H7 (cell line): Measurements from ENCODE around the gene CLDN9. TPM values are rescaled to one million over a fixed set of nuclear protein-coding genes. Genes with fewer than 3 reads are reported as not detected.
A peak's percentile ranks its signal among the peaks of the same experiment; 100 is the strongest.

Source experiments
- DNase-seq: peaks from one replicate; pipeline ENCODE4 v3.0.0; 2012
- H3K27me3 ChIP-seq: 2 replicates; pipeline ENCODE4 v1.6.0; 2011; ENCODE audit warnings: mild to moderate bottlenecking, low read length; ENCODE audit not compliant: control insufficient read depth, insufficient read depth
- H3K36me3 ChIP-seq: replicated peaks from 2 replicates; pipeline ENCODE4 v1.5.1; 2011; ENCODE audit warnings: low read length; ENCODE audit not compliant: control insufficient read depth, insufficient read depth
- H3K4me3 ChIP-seq: 2 replicates; pipeline ENCODE4 v1.5.1; 2011; ENCODE audit warnings: low read depth, mild to moderate bottlenecking, control low read depth, low read length, moderate library complexity; ENCODE audit not compliant: insufficient read depth
- total RNA-seq: library from RNA; depleted of rRNA; stranded (reverse); fragments of >200 nt; shearing (Covaris generic); gene quantifications from 2 replicates; pipeline ENCODE4 v1.2.3, GENCODE V29; 2014

Gene CLDN9
- total RNA-seq, 1 experiment from 2014 or later, result 0.21 TPM

- peaks cover 27% of the 10 kb centered on the region for H3K27me3 ChIP-seq
- peak overlapping the region; percentile 55 for H3K4me3 ChIP-seq
- no peaks in the 10 kb centered on the region; the same call in 1 of the 2 replicates for H3K36me3 ChIP-seq
- peak; percentile 87 for DNase-seq
Observed at GRCh38 chr16:3035972-3036725, 23.4 kb downstream of the CLDN9 start.

- peak; percentile 96 for DNase-seq
- H3K4me3 ChIP-seq, result peak within 1 kb of the TSS; percentile 55
Observed at GRCh38 chr16:3036726-3037315, 24.1 kb downstream of the CLDN9 start, which contains the start of gene BICDL2. BICDL2 (minus strand) TSS chr16:3036944; CDS start chr16:3035496, 1,448 bp downstream.

GRCh38 chr16:3038256-3038655 is 25.5 kb downstream of the CLDN9 start:
- no peaks in the 10 kb centered on the region; the same call in 1 of the 2 replicates for H3K36me3 ChIP-seq
- H3K27me3 ChIP-seq, result peaks cover 27% of the 10 kb centered on the region
- no peak overlapping the region for H3K4me3 ChIP-seq
- peak; percentile 87 for DNase-seq

More at GRCh38 chr16:3036726-3037315, 24.1 kb downstream of the CLDN9 start, which contains the start of gene BICDL2:
- Histone ChIP-seq H3K27me3 (peaks cover 27% of the 10 kb centered on the region), H3K36me3 (no peaks in the 10 kb centered on the region; the same call in 1 of the 2 replicates)

- no peak overlapping the region for H3K4me3 ChIP-seq
- H3K36me3 ChIP-seq, result no peaks in the 10 kb centered on the region; the same call in 1 of the 2 replicates
- DNase-seq, result peak; percentile 45
- H3K27me3 ChIP-seq, result peaks cover 27% of the 10 kb centered on the region
Observed at GRCh38 chr16:3038896-3039295, 26.2 kb downstream of the CLDN9 start.

GRCh38 chr16:3042376-3042775 is 29.7 kb downstream of the CLDN9 start:
- H3K36me3 ChIP-seq, result no peaks in the 10 kb centered on the region
- H3K27me3 ChIP-seq, result peaks cover 17% of the 10 kb centered on the region
- no peak for DNase-seq

GRCh38 chr16:3044708-3045107 is 32.0 kb downstream of the CLDN9 start:
- H3K36me3 ChIP-seq, result 0 out of 2 replicates have a peak, but pooled peaks cover 1% of the 10 kb centered on the region
- H3K4me3 ChIP-seq, result no peak overlapping the region
- H3K27me3 ChIP-seq, result peaks cover 15% of the 10 kb centered on the region
- no peak for DNase-seq

More at GRCh38 chr16:3042376-3042775, 29.7 kb downstream of the CLDN9 start:
- H3K4me3 ChIP-seq, result no peak overlapping the region

GRCh38 chr16:3045758-3046640 is 33.3 kb downstream of the CLDN9 start, which contains the start of gene MMP25:
MMP25 (plus strand) TSS chr16:3046561; CDS start chr16:3046918, 357 bp downstream.
- Histone ChIP-seq H3K4me3 (peak within 1 kb of the TSS; percentile 78), H3K36me3 (0 out of 2 replicates have a peak, but pooled peaks cover 1% of the 10 kb centered on the region), H3K27me3 (peaks cover 15% of the 10 kb centered on the region)
- DNase-seq, result peak; percentile 95

GRCh38 chr16:3046641-3047386 is 34.1 kb downstream of the CLDN9 start:
- H3K36me3 ChIP-seq, result 0 out of 2 replicates have a peak, but pooled peaks cover 3% of the 10 kb centered on the region
- peak; percentile 92 for DNase-seq
- peaks cover 15% of the 10 kb centered on the region for H3K27me3 ChIP-seq
- peak overlapping the region; percentile 78 for H3K4me3 ChIP-seq

- 0 out of 2 replicates have a peak, but pooled peaks cover 3% of the 10 kb centered on the region for H3K36me3 ChIP-seq
- peak; percentile 88 for DNase-seq
- peaks cover 15% of the 10 kb centered on the region for H3K27me3 ChIP-seq
- H3K4me3 ChIP-seq, result peak overlapping the region; percentile 78
Observed at GRCh38 chr16:3047387-3047720, 34.6 kb downstream of the CLDN9 start.

GRCh38 chr16:3049921-3050481 is 37.3 kb downstream of the CLDN9 start:
- no peak for DNase-seq
- H3K4me3 ChIP-seq, result no peak overlapping the region
- 0 out of 2 replicates have a peak, but pooled peaks cover 3% of the 10 kb centered on the region for H3K36me3 ChIP-seq
- H3K27me3 ChIP-seq, result peaks cover 15% of the 10 kb centered on the region

GRCh38 chr16:3050487-3050886 is 37.8 kb downstream of the CLDN9 start:
- Histone ChIP-seq H3K36me3 (0 out of 2 replicates have a peak, but pooled peaks cover 3% of the 10 kb centered on the region), H3K4me3 (no peak overlapping the region), H3K27me3 (peaks cover 15% of the 10 kb centered on the region)
- no peak for DNase-seq

GRCh38 chr16:3051009-3051408 is 38.3 kb downstream of the CLDN9 start:
- H3K4me3 ChIP-seq, result no peak overlapping the region

GRCh38 chr16:3051494-3051893 is 38.8 kb downstream of the CLDN9 start:
- no peak overlapping the region for H3K4me3 ChIP-seq
- 0 out of 2 replicates have a peak, but pooled peaks cover 3% of the 10 kb centered on the region for H3K36me3 ChIP-seq
- H3K27me3 ChIP-seq, result peaks cover 9% of the 10 kb centered on the region
- no peak for DNase-seq

More at GRCh38 chr16:3051009-3051408, 38.3 kb downstream of the CLDN9 start:
- DNase-seq, result no peak
- peaks cover 12% of the 10 kb centered on the region for H3K27me3 ChIP-seq
- 0 out of 2 replicates have a peak, but pooled peaks cover 3% of the 10 kb centered on the region for H3K36me3 ChIP-seq
